ENCODE results near the gene PIBF1. TPM values are rescaled to one million over a fixed set of nuclear protein-coding genes. Genes with fewer than 3 reads are reported as not detected.

PIBF1 gene
- total and polyA plus RNA-seq, 2 of the 4 experiments (the other 2 are of a cell fraction), result 5.1 to 13.3 TPM

DNA sequence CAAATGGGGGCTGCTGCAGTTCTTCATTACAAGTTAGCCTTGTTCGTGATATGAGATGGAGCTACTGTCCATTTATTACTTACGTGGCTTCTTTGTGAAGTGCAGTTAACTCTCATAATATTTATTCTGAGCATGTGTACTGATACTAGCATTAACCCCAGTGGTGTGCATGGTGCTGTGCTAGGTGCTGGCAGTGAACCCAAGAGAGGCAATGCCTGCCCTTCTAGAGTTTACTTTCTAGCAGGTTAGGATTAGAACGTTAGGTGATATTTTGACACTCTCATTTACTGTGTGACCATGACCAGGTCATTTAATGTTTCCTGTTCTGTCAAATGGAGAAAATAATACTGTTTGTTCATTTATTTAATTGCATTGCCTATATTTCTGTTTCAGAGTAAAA, 16.9 kb downstream of the PIBF1 start:
- in situ Hi-C loops (cut with MboI; ENCODE audit: low sequenced_read_pairs) (no loop called here), dilution Hi-C loops (cut with HindIII; ENCODE audit: low sequenced_read_pairs, unreplicated experiment) (no loop called here), intact Hi-C loops (cut with micrococcal nuclease) (no loop called here)
- no peak overlapping the region for H2BK20ac ChIP-seq (ENCODE audit: low read depth, low read length)
- no peak for DNase-seq
- no peak overlapping the region for H3K18ac ChIP-seq (ENCODE audit: low read depth, low read length)
- ChIA-PET POLR2A (ENCODE audit: unreplicated experiment) (no interaction called here), CTCF (no interaction called here)
- H3K9ac ChIP-seq (ENCODE audit: low read depth, low read length), result no peak overlapping the region
- no peaks in the 10 kb centered on the region for H3K27me3 ChIP-seq (ENCODE audit: control insufficient read depth, insufficient read depth, low read length)
- no peak overlapping the region for H3K56ac ChIP-seq (ENCODE audit: extremely low read depth, insufficient read depth, low read length)
- no peak overlapping the region for H3K4ac ChIP-seq (ENCODE audit: low read depth, low read length)
- no peak overlapping the region for H2BK15ac ChIP-seq (ENCODE audit: low read depth, low read length)
- BruUV-seq (replicated peaks), result no TSS peak
- no peak overlapping the region for H2AK9ac ChIP-seq (replicated peaks; ENCODE audit: low read depth, low read length, poor library complexity)
- no peak overlapping the region for H3K14ac ChIP-seq (replicated peaks; ENCODE audit: low read depth, low read length)
- H2AFZ ChIP-seq (replicated peaks; ENCODE audit: low read length, poor library complexity), result no peak overlapping the region
- no peak overlapping the region for H2BK120ac ChIP-seq (ENCODE audit: low read depth, low read length)
- no peaks in the 10 kb centered on the region; the same call in 1 of the 2 replicates for H3K9me1 ChIP-seq (ENCODE audit: insufficient read depth, low read length)
- no peak overlapping the region for H3K23ac ChIP-seq (ENCODE audit: low read depth, low read length)
- no peak overlapping the region for H4K91ac ChIP-seq (ENCODE audit: insufficient read depth, low read depth, low read length)
- no peaks in the 10 kb centered on the region for H4K20me1 ChIP-seq (ENCODE audit: insufficient read depth, low read length)
- H3K27ac ChIP-seq (ENCODE audit: insufficient read depth, low read length), result no peak overlapping the region
- peaks cover 0 to 15% of the 10 kb centered on the region in 2 experiments; a peak in 2 of 4 replicates for H3K79me1 ChIP-seq (ENCODE audit: low read depth in 1 of 2, low read length in 2 of 2)
- no peak overlapping the region for H4K5ac ChIP-seq (ENCODE audit: low read depth, low read length)
- no CpG with 5 or more reads among the region's 3 CpGs for WGBS, 2 experiments (ENCODE audit: extremely low coverage in 2 of 2, insufficient read length in 1 of 2)
- no peak overlapping the region for H2BK5ac ChIP-seq (ENCODE audit: low read depth, low read length, poor library complexity, severe bottlenecking)
- H3K9me3 ChIP-seq (ENCODE audit: control insufficient read depth, insufficient read depth, low read length), result no peaks in the 10 kb centered on the region
- peaks cover 1% of the 10 kb centered on the region; the same call in 1 of the 2 replicates for H3K4me1 ChIP-seq (ENCODE audit: control insufficient read depth, insufficient read depth, low read length)
- no peak for ATAC-seq (ENCODE audit: low read depth)
- H3K4me2 ChIP-seq (ENCODE audit: low read depth, low read length), result no peak overlapping the region
- H3K36me3 ChIP-seq (ENCODE audit: control insufficient read depth, insufficient read depth, low read length), result peaks cover 11% of the 10 kb centered on the region; the same call in 1 of the 2 replicates
- TF ChIP-seq MAFK (IDR thresholded peaks at IDR 0.05; ENCODE audit: low read depth, low read length), result no peak
- no peak for TF ChIP-seq RFX5 (IDR thresholded peaks at IDR 0.05; ENCODE audit: low read depth, low read length)
- TF ChIP-seq, protein P1, sequence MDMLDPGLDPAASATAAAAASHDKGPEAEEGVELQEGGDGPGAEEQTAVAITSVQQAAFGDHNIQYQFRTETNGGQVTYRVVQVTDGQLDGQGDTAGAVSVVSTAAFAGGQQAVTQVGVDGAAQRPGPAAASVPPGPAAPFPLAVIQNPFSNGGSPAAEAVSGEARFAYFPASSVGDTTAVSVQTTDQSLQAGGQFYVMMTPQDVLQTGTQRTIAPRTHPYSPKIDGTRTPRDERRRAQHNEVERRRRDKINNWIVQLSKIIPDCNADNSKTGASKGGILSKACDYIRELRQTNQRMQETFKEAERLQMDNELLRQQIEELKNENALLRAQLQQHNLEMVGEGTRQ (IDR thresholded peaks at IDR 0.05; ENCODE audit: low read depth, low read length), result no peak
- no peak for TF ChIP-seq SMC3 (IDR thresholded peaks at IDR 0.05; ENCODE audit: low read depth, low read length)
- no peak for TF ChIP-seq RCOR1 (IDR thresholded peaks at IDR 0.05; ENCODE audit: insufficient replicate concordance, low read length)
- no peak for TF ChIP-seq POLR2A (IDR thresholded peaks at IDR 0.05; ENCODE audit: low read depth, low read length)
- TF ChIP-seq MAZ (IDR thresholded peaks at IDR 0.05; ENCODE audit: borderline replicate concordance, low read depth, low read length), result no peak
- TF ChIP-seq NFE2L2 (IDR thresholded peaks at IDR 0.05; ENCODE audit: low read depth, low read length), result no peak
- TF ChIP-seq CEBPB (IDR thresholded peaks at IDR 0.05; ENCODE audit: low read depth, low read length), result no peak
- no peak for TF ChIP-seq RAD21 (IDR thresholded peaks at IDR 0.05; ENCODE audit: low read length)
- no peak for TF ChIP-seq FOS (IDR thresholded peaks at IDR 0.05; ENCODE audit: low read depth, low read length)
- no peak for TF ChIP-seq CTCF (conservative IDR thresholded peaks at IDR 0.05; ENCODE audit: low read depth, low read length)
- no peak for TF ChIP-seq BHLHE40 (IDR thresholded peaks at IDR 0.05; ENCODE audit: low read depth, low read length)
- TF ChIP-seq, protein P2, sequence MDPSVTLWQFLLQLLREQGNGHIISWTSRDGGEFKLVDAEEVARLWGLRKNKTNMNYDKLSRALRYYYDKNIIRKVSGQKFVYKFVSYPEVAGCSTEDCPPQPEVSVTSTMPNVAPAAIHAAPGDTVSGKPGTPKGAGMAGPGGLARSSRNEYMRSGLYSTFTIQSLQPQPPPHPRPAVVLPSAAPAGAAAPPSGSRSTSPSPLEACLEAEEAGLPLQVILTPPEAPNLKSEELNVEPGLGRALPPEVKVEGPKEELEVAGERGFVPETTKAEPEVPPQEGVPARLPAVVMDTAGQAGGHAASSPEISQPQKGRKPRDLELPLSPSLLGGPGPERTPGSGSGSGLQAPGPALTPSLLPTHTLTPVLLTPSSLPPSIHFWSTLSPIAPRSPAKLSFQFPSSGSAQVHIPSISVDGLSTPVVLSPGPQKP (IDR thresholded peaks at IDR 0.05; ENCODE audit: borderline replicate concordance, low read depth, low read length), result no peak
- TF ChIP-seq MXI1 (IDR thresholded peaks at IDR 0.05; ENCODE audit: borderline replicate concordance, low read depth, low read length), result no peak
- H2AK5ac ChIP-seq (ENCODE audit: low read depth, low read length), result no peak overlapping the region
- H3K4me3 ChIP-seq (ENCODE audit: insufficient read depth, low read depth, low read length), result no peak overlapping the region
- H4K8ac ChIP-seq (ENCODE audit: low read depth in 2 of 2, low read length in 2 of 2), result no peak overlapping the region

All from IMR-90 (cell line).